HepG2 (cell line): Measurements from ENCODE around the gene ZNF384. TPM values are rescaled to one million over a fixed set of nuclear protein-coding genes. Genes with fewer than 3 reads are reported as not detected.
A peak's percentile ranks its signal among the peaks of the same experiment; 100 is the strongest.

Source experiments
- ATF4 ChIP-seq, 2 experiments: fragments of 450-650 bp in 1 of 2; sonication (generic) in 1 of 2; formaldehyde crosslinking; IDR thresholded peaks; 2 replicates each; pipeline versions ENCODE4 v1.5.0 to v1.8.0; 2020 to 2022; ENCODE audit warnings: mild to moderate bottlenecking in 1 of 2, missing genetic modification reagents in 1 of 2
- CEBPG ChIP-seq: IDR thresholded peaks from 2 replicates; pipeline ENCODE4 v1.6.1; 2016
- CHD4 ChIP-seq: fragments of 200-600 bp; sonication (generic); IDR thresholded peaks from 2 replicates; pipeline ENCODE4 v1.7.0; 2017; ENCODE audit warnings: mild to moderate bottlenecking, low read length, borderline replicate concordance
- ERF ChIP-seq: IDR thresholded peaks from 2 replicates; pipeline ENCODE4 v1.6.1; 2018; ENCODE audit warnings: missing biosample characterization, missing genetic modification reagents
- FUBP1 ChIP-seq: sonication (generic); formaldehyde crosslinking; IDR thresholded peaks from 2 replicates; pipeline ENCODE4 v1.5.1; 2020; ENCODE audit warnings: missing genetic modification reagents, mild to moderate bottlenecking, borderline replicate concordance
- HNF4A ChIP-seq: sonication (generic); formaldehyde crosslinking; IDR thresholded peaks from 2 replicates; pipeline ENCODE4 v1.4.0; 2020; ENCODE audit warnings: missing genetic modification reagents
- HNRNPLL ChIP-seq: fragments of 200-400 bp; formaldehyde crosslinking; IDR thresholded peaks from 2 replicates; pipeline ENCODE4 v1.6.1; 2017; ENCODE audit warnings: mild to moderate bottlenecking, low read depth, low read length; ENCODE audit not compliant: poor library complexity, severe bottlenecking
- STAT5B ChIP-seq: sonication (generic); formaldehyde crosslinking; IDR thresholded peaks from 2 replicates; pipeline ENCODE4 v1.4.0; 2020; ENCODE audit warnings: missing genetic modification reagents
- ZBTB46 ChIP-seq: sonication (generic); formaldehyde crosslinking; IDR thresholded peaks from 2 replicates; pipeline ENCODE4 v1.4.0; 2020; ENCODE audit warnings: mild to moderate bottlenecking, missing genetic modification reagents, borderline replicate concordance
- ZHX1 ChIP-seq: sonication (generic); formaldehyde crosslinking; IDR thresholded peaks from 2 replicates; pipeline ENCODE4 v1.8.1; 2022; ENCODE audit warnings: low read depth, mild to moderate bottlenecking, missing genetic modification reagents
- ZNF101 ChIP-seq: sonication (generic); formaldehyde crosslinking; IDR thresholded peaks from 2 replicates; pipeline ENCODE4 v1.4.0; 2020; ENCODE audit warnings: mild to moderate bottlenecking, low read depth, missing genetic modification reagents, borderline replicate concordance
- ZNF256 ChIP-seq: sonication (generic); formaldehyde crosslinking; conservative IDR thresholded peaks from 2 replicates; pipeline ENCODE4 v1.4.0; 2020; ENCODE audit warnings: missing genetic modification reagents
- ZNF264 ChIP-seq: sonication (generic); formaldehyde crosslinking; IDR thresholded peaks from 2 replicates; pipeline ENCODE4 v1.4.0; 2020; ENCODE audit warnings: missing genetic modification reagents
- ZNF317 ChIP-seq: sonication (generic); formaldehyde crosslinking; IDR thresholded peaks from 2 replicates; pipeline ENCODE4 v1.5.0; 2020; ENCODE audit warnings: mild to moderate bottlenecking, missing genetic modification reagents
- ZNF33B ChIP-seq: sonication (generic); formaldehyde crosslinking; IDR thresholded peaks from 2 replicates; pipeline ENCODE4 v1.5.1; 2020; ENCODE audit warnings: mild to moderate bottlenecking, missing genetic modification reagents
- ZNF672 ChIP-seq: sonication (generic); formaldehyde crosslinking; IDR thresholded peaks from 2 replicates; pipeline ENCODE4 v1.8.1; 2022; ENCODE audit warnings: missing genetic modification reagents
- polyA plus RNA-seq, 8 experiments: library from polyadenylated mRNA; depleted of rRNA in 3 of 8; stranded (reverse) in 7 of 8; unstranded in 1 of 8; fragments of >200 nt; fragmentation: Illumina TruSeq in 4 of 8; extraction: Trizol in 4 of 8; gene quantifications; 2 replicates each; pipeline versions ENCODE4 v1.2.1 to v1.2.3, GENCODE V29; 2011 to 2016; ENCODE audit warnings: low read depth in 4 of 8, missing spikeins in 1 of 8, mixed read lengths in 1 of 8; ENCODE audit not compliant: insufficient read depth in 1 of 8
- total RNA-seq, 5 experiments: library from RNA; depleted of rRNA; stranded (reverse); fragments of >200 nt; fragmentation: Illumina TruSeq; extraction: Trizol; gene quantifications; 2 replicates each; pipeline ENCODE4 v1.2.3, GENCODE V29; 2016; ENCODE audit warnings: low read depth in 1 of 5
- TF ChIP-seq, protein P1 (sequence below): IDR thresholded peaks from 2 replicates; pipeline ENCODE4 v1.6.1; 2012; ENCODE audit warnings: low read length, improper control_type of control experiment

Gene ZNF384
- total and polyA plus RNA-seq, 2 of the 13 experiments (the other 11 are each of a cell fraction or from before 2014, with no cell fraction given) = 23.6 to 55.3 TPM

DNA sequence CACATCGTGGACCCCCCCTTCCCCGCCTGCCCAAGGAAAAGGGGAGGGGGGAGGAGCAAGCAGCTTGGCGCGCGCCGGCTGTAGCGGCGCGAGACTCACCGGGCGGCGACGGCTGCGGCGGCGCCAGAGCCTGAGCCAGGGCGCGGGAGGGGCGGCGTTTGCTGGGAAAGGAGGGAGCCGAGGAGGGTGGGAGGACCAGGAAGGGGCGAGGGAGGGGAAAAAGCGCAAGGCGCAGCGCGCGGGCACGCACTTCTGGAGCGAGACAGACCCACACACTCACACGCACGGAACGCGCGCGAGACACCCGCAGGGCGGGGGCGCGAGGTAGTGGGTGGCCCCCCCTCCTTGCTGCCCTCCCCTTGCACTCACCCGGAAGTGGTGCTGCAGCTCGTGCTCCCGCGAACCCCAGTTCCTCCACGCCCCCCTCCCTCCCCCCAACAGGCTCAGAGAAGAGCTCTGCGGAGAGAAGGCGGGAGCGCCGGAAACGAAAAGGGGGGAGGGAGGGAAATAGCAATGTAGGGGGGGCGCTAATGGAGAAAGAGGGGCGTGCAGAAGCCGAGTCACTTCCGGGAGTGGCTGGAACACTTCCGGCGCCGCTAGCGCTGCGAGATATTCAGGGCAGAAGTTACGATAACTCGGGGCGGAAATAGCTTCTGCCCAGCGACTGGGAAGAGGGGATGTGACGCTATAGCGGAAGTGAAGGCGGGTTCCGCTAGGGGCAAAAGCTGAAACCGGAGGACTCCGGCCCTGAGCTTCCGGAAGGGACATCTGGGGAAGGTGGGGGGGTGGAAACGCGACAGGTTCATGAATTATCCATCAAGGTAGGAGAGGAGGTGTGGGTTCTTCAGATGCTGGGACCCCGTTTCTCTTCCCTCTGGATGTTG is at the start of gene ZNF384 (continued):
- TF ChIP-seq ZHX1 (CRISPR knock-in tag) (peak; percentile 76; the same call in 1 of the 2 replicates), CEBPG (CRISPR knock-in tag) (peak; percentile 46), ZNF101 (no peak), ZNF317 (no peak), ZNF672 (CRISPR knock-in tag) (no peak), STAT5B (CRISPR knock-in tag) (no peak), ZNF33B (CRISPR knock-in tag) (no peak), ATF4 (CRISPR knock-in tag; IDR thresholded peaks at IDR 0.05) (no peak), ZBTB46 (CRISPR knock-in tag) (no peak), ZNF256 (no peak), HNRNPLL (peak; percentile 95), HNF4A (CRISPR knock-in tag) (no peak), ZNF264 (no peak), FUBP1 (CRISPR knock-in tag) (0 out of 2 replicates have a peak, but pooled peaks have one; percentile 34), CHD4 (no peak), ERF (CRISPR knock-in tag) (peak; percentile 53; the same call in 1 of the 2 replicates)
- TF ChIP-seq, protein P1, sequence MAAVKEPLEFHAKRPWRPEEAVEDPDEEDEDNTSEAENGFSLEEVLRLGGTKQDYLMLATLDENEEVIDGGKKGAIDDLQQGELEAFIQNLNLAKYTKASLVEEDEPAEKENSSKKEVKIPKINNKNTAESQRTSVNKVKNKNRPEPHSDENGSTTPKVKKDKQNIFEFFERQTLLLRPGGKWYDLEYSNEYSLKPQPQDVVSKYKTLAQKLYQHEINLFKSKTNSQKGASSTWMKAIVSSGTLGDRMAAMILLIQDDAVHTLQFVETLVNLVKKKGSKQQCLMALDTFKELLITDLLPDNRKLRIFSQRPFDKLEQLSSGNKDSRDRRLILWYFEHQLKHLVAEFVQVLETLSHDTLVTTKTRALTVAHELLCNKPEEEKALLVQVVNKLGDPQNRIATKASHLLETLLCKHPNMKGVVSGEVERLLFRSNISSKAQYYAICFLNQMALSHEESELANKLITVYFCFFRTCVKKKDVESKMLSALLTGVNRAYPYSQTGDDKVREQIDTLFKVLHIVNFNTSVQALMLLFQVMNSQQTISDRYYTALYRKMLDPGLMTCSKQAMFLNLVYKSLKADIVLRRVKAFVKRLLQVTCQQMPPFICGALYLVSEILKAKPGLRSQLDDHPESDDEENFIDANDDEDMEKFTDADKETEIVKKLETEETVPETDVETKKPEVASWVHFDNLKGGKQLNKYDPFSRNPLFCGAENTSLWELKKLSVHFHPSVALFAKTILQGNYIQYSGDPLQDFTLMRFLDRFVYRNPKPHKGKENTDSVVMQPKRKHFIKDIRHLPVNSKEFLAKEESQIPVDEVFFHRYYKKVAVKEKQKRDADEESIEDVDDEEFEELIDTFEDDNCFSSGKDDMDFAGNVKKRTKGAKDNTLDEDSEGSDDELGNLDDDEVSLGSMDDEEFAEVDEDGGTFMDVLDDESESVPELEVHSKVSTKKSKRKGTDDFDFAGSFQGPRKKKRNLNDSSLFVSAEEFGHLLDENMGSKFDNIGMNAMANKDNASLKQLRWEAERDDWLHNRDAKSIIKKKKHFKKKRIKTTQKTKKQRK = no peak
